Common myeloid progenitor, CD34-positive (primary cell): ENCODE results near the gene MYH7.

Experiments used
- CTCF ChIA-PET: fragments of 350-600 bp; sonication (Branson Sonifier 250); formaldehyde crosslinking; loops from one replicate; lab custom pipeline; 2021; ENCODE audit warnings: antibody characterized with exemption; lab: Charles Lee
- POLR2A ChIA-PET: fragments of 350-600 bp; sonication (Branson Sonifier 250); formaldehyde crosslinking; loops from one replicate; lab custom pipeline; 2021; ENCODE audit warnings: antibody characterized with exemption; lab: Charles Lee
- DNase-seq, 3 donors: peaks; one replicate each; pipeline versions ENCODE4 v3.0.0 to v3.0.0-alpha.2; 2013
- H3K27ac ChIP-seq, 2 experiments: 1 replicate in 1 of 2; 2 replicates in 1 of 2; pipeline ENCODE4 v1.7.0; 2013; ENCODE audit warnings: inconsistent platforms in 2 of 2, low read length in 2 of 2, mild to moderate bottlenecking in 2 of 2, low read depth in 1 of 2, moderate library complexity in 1 of 2; ENCODE audit not compliant: severe bottlenecking in 2 of 2, insufficient read depth in 1 of 2, poor library complexity in 1 of 2
- H3K27me3 ChIP-seq, 5 experiments: replicated peaks in 2 of 5; 1 replicate in 3 of 5; 2 replicates in 2 of 5; pipeline versions ENCODE4 v1.6.1 to v1.7.0; 2013; ENCODE audit warnings: low read length in 4 of 5, mild to moderate bottlenecking in 2 of 5, moderate library complexity in 2 of 5, inconsistent platforms in 1 of 5; ENCODE audit not compliant: insufficient read depth in 5 of 5, control insufficient read depth in 4 of 5
- H3K36me3 ChIP-seq, 4 experiments: 1 replicate in 2 of 4; 2 replicates in 2 of 4; pipeline versions ENCODE4 v1.6.1 to v1.7.0; 2013; ENCODE audit warnings: low read length in 3 of 4, control low read depth in 1 of 4, mild to moderate bottlenecking in 1 of 4; ENCODE audit not compliant: control insufficient read depth in 4 of 4, insufficient read depth in 4 of 4
- H3K4me1 ChIP-seq, 4 experiments: 1 replicate in 3 of 4; 2 replicates in 1 of 4; pipeline versions ENCODE4 v1.6.1 to v1.7.1; 2013; ENCODE audit warnings: low read length in 3 of 4, mild to moderate bottlenecking in 3 of 4, control low read depth in 1 of 4, inconsistent platforms in 1 of 4, moderate library complexity in 1 of 4; ENCODE audit not compliant: control insufficient read depth in 4 of 4, insufficient read depth in 4 of 4; ENCODE audit errors: control extremely low read depth in 1 of 4
- H3K4me3 ChIP-seq, 7 experiments: 1 replicate in 4 of 7; 2 replicates in 3 of 7; pipeline versions ENCODE4 v1.5.1 to v1.7.0; 2013; ENCODE audit warnings: mild to moderate bottlenecking in 7 of 7, low read length in 6 of 7, moderate library complexity in 6 of 7, inconsistent platforms in 2 of 7, low read depth in 2 of 7, control low read depth in 1 of 7; ENCODE audit not compliant: insufficient read depth in 4 of 7, control insufficient read depth in 1 of 7; ENCODE audit errors: extremely low read depth in 1 of 7
- H3K9me3 ChIP-seq, 5 experiments: 1 replicate in 4 of 5; 2 replicates in 1 of 5; pipeline versions ENCODE4 v1.6.1 to v1.7.1; 2013; ENCODE audit warnings: low read length in 4 of 5, mild to moderate bottlenecking in 2 of 5, inconsistent platforms in 1 of 5, low read depth in 1 of 5, moderate library complexity in 1 of 5; ENCODE audit not compliant: control insufficient read depth in 4 of 5, insufficient read depth in 2 of 5; ENCODE audit errors: control extremely low read depth in 1 of 5
- WGBS: methylation state at CpG from one replicate; pipeline ENCODE4 v1.1.5; 2013; ENCODE audit not compliant: insufficient coverage; 5-methylcytosine and 5-hydroxymethylcytosine counted together

MYH7 gene

GRCh38 chr14:23443411-23443812 is 8.0 kb upstream of the MYH7 start:
- peaks cover 0 to 2% (median 0%) of the 10 kb centered on the region in 4 experiments for H3K4me1 ChIP-seq
- H3K9me3 ChIP-seq: no peaks in the 10 kb centered on the region
- no peak overlapping the region for H3K27ac ChIP-seq
- peaks cover 0 to 7% (median 0%) of the 10 kb centered on the region in 5 experiments for H3K27me3 ChIP-seq
- no peak for DNase-seq
- no peak overlapping the region for H3K4me3 ChIP-seq
- CTCF ChIA-PET: interaction anchor here (0.6 to 1.9 kb wide), 3 partner anchors 63 to 190 kb away, joined by 3 to 6 read pairs (median 3); no protein-coding TSS in a partner anchor
- 96% methylated on average over 9 of the region's 11 CpGs for WGBS
- H3K36me3 ChIP-seq: no peaks in the 10 kb centered on the region
- POLR2A ChIA-PET: no interaction called here

GRCh38 chr14:23442721-23443356 is 7.4 kb upstream of the MYH7 start:
- no peak overlapping the region for H3K4me3 ChIP-seq
- ChIA-PET POLR2A (no interaction called here), CTCF (interaction anchor here (1.1 to 1.9 kb wide), 3 partner anchors 63 to 190 kb away, joined by 3 to 6 read pairs (median 3); no protein-coding TSS in a partner anchor)
- no peak overlapping the region for H3K27ac ChIP-seq
- peaks cover 0 to 7% (median 0%) of the 10 kb centered on the region in 5 experiments for H3K27me3 ChIP-seq
- 98% methylated on average over 7 of the region's 9 CpGs for WGBS
- peaks cover 0 to 5% (median 1%) of the 10 kb centered on the region in 4 experiments for H3K4me1 ChIP-seq
- H3K36me3 ChIP-seq: no peaks in the 10 kb centered on the region
- H3K9me3 ChIP-seq: no peaks in the 10 kb centered on the region
- no peak for DNase-seq

GRCh38 chr14:23441076-23441475 is 5.6 kb upstream of the MYH7 start:
- no peak overlapping the region for H3K4me3 ChIP-seq
- CTCF ChIA-PET: no interaction called here

GRCh38 chr14:23439107-23439835 is 3.8 kb upstream of the MYH7 start:
- Histone ChIP-seq H3K4me1 (peaks cover 0 to 5% (median 1%) of the 10 kb centered on the region in 4 experiments), H3K9me3 (no peaks in the 10 kb centered on the region), H3K36me3 (no peaks in the 10 kb centered on the region), H3K27ac (no peak overlapping the region), H3K4me3 (no peak overlapping the region), H3K27me3 (peaks cover 0 to under 1% (median 0%) of the 10 kb centered on the region in 5 experiments)
- no peak for DNase-seq
- CTCF ChIA-PET: interaction anchor here (1.4 kb wide), 1 partner anchor 8 kb away, joined by 3 read pairs; no protein-coding TSS in a partner anchor
- POLR2A ChIA-PET: no interaction called here
- whole genome bisulfite sequencing: 95% methylated on average over 6 of the region's 6 CpGs

More at GRCh38 chr14:23441076-23441475, 5.6 kb upstream of the MYH7 start:
- H3K4me1 ChIP-seq: peaks cover 0 to 5% (median 1%) of the 10 kb centered on the region in 4 experiments
- H3K27me3 ChIP-seq: peaks cover 0 to 4% (median 0%) of the 10 kb centered on the region in 5 experiments
- no peaks in the 10 kb centered on the region for H3K9me3 ChIP-seq
- no CpG with 5 or more reads among the region's 1 CpG for WGBS
- H3K36me3 ChIP-seq: no peaks in the 10 kb centered on the region
- H3K27ac ChIP-seq: no peak overlapping the region
- no peak for DNase-seq
- POLR2A ChIA-PET: no interaction called here

- no peaks in the 10 kb centered on the region for H3K9me3 ChIP-seq
- H3K4me1 ChIP-seq: peaks cover 0 to 5% (median 1%) of the 10 kb centered on the region in 4 experiments
- no peak overlapping the region for H3K27ac ChIP-seq
- ChIA-PET CTCF (interaction anchor here (1.4 kb wide), 1 partner anchor 9 kb away, joined by 3 read pairs; no protein-coding TSS in a partner anchor), POLR2A (interaction anchor here (0.6 kb wide), 1 partner anchor 16 kb away, joined by 3 read pairs; no protein-coding TSS in a partner anchor)
- no peak for DNase-seq
- H3K27me3 ChIP-seq: no peaks in the 10 kb centered on the region
- peak overlapping the region in 2 of 7 experiments; percentile 8 to 13 for H3K4me3 ChIP-seq
- 59% methylated on average over 15 of the region's 15 CpGs for WGBS
- H3K36me3 ChIP-seq: no peaks in the 10 kb centered on the region
Observed at GRCh38 chr14:23438101-23438971, 2.9 kb upstream of the MYH7 start.

- CTCF ChIA-PET: interaction anchor here (0.7 to 2.2 kb wide), 4 partner anchors 8 to 64 kb away, joined by 3 to 6 read pairs (median 4); no protein-coding TSS in a partner anchor
- H3K4me1 ChIP-seq: peaks cover 0 to 5% (median 1%) of the 10 kb centered on the region in 4 experiments
- H3K4me3 ChIP-seq: no peak overlapping the region
- H3K9me3 ChIP-seq: no peaks in the 10 kb centered on the region
- H3K27me3 ChIP-seq: no peaks in the 10 kb centered on the region
- H3K27ac ChIP-seq: no peak overlapping the region
- WGBS: 84% methylated on average over 7 of the region's 8 CpGs
- POLR2A ChIA-PET: interaction anchor here (0.6 kb wide), 1 partner anchor 15 kb away, joined by 3 read pairs; no protein-coding TSS in a partner anchor
- no peaks in the 10 kb centered on the region for H3K36me3 ChIP-seq
- no peak for DNase-seq
Observed at GRCh38 chr14:23437133-23438100, 2.0 kb upstream of the MYH7 start.
